Muscle layer of colon (tissue), 2 donors: ENCODE data around the gene IL16.
A peak's percentile ranks its signal among the peaks of the same experiment; 100 is the strongest.
"Not testable (repeated sequence)": the region's sequence is repeated elsewhere in the genome, so short reads cannot be mapped to it uniquely, and the experiment has no call there.

ENCODE experiments used
- H3K27ac ChIP-seq: one replicate; pipeline ENCODE4 v1.7.0; 2013; ENCODE audit warnings: low read depth, mild to moderate bottlenecking, low read length, moderate library complexity
- H3K27me3 ChIP-seq, 2 donors: one replicate each; pipeline ENCODE4 v1.7.0; 2013; ENCODE audit warnings: low read length in 2 of 2, mild to moderate bottlenecking in 2 of 2; ENCODE audit not compliant: insufficient read depth in 2 of 2, control insufficient read depth in 1 of 2
- H3K36me3 ChIP-seq: one replicate; pipeline ENCODE4 v1.7.0; 2013; ENCODE audit warnings: mild to moderate bottlenecking, low read length; ENCODE audit not compliant: insufficient read depth
- H3K4me1 ChIP-seq: one replicate; pipeline ENCODE4 v1.7.0; 2013; ENCODE audit warnings: mild to moderate bottlenecking, low read length; ENCODE audit not compliant: insufficient read depth
- H3K4me3 ChIP-seq, 2 donors: one replicate each; pipeline ENCODE4 v1.7.0; 2013; ENCODE audit warnings: low read length in 2 of 2, low read depth in 1 of 2, mild to moderate bottlenecking in 1 of 2, moderate library complexity in 1 of 2
- H3K9ac ChIP-seq: one replicate; pipeline ENCODE4 v1.7.0; 2013; ENCODE audit warnings: low read length
- H3K9me3 ChIP-seq: one replicate; pipeline ENCODE4 v1.7.0; 2013; ENCODE audit warnings: mild to moderate bottlenecking, low read length
- donor health status: abdominal sarcoma.
- donor health status: Adenocarcinoma of cecum.

The IL16 gene

GRCh38 chr15:81196576-81197254 lies at the start of gene IL16:
IL16 (plus strand) TSS chr15:81196879; CDS start chr15:81225400, 28,521 bp downstream.
- H3K27me3 ChIP-seq: no peaks in the 10 kb centered on the region
- no peak within 1 kb of the TSS for H3K9ac ChIP-seq
- H3K4me3 ChIP-seq: no peak within 1 kb of the TSS
- H3K4me1 ChIP-seq: no peaks in the 10 kb centered on the region
- H3K36me3 ChIP-seq: no peaks in the 10 kb centered on the region
- no peak within 1 kb of the TSS for H3K27ac ChIP-seq
- no peaks in the 10 kb centered on the region for H3K9me3 ChIP-seq

GRCh38 chr15:81151389-81151788 lies 45.3 kb upstream of the IL16 start:
- H3K9ac ChIP-seq: no peak overlapping the region
- H3K27ac ChIP-seq: no peak overlapping the region
- H3K36me3 ChIP-seq: no peaks in the 10 kb centered on the region
- no peaks in the 10 kb centered on the region for H3K9me3 ChIP-seq
- no peaks in the 10 kb centered on the region for H3K4me1 ChIP-seq
- no peak overlapping the region for H3K4me3 ChIP-seq
- no peaks in the 10 kb centered on the region for H3K27me3 ChIP-seq

- Histone ChIP-seq H3K4me1 (no peaks in the 10 kb centered on the region), H3K9ac (no peak overlapping the region), H3K27ac (no peak overlapping the region), H3K27me3 (no peaks in the 10 kb centered on the region), H3K36me3 (no peaks in the 10 kb centered on the region), H3K9me3 (no peaks in the 10 kb centered on the region), H3K4me3 (no peak overlapping the region)
Measured at GRCh38 chr15:81152339-81152738, 44.3 kb upstream of the IL16 start.

- no peak overlapping the region for H3K9ac ChIP-seq
- H3K4me1 ChIP-seq: no peaks in the 10 kb centered on the region
- H3K9me3 ChIP-seq: no peaks in the 10 kb centered on the region
- no peak overlapping the region for H3K4me3 ChIP-seq
- H3K36me3 ChIP-seq: no peaks in the 10 kb centered on the region
- H3K27me3 ChIP-seq: no peaks in the 10 kb centered on the region
- H3K27ac ChIP-seq: no peak overlapping the region
Measured at GRCh38 chr15:81152799-81153198, 43.9 kb upstream of the IL16 start.

- Histone ChIP-seq H3K9ac (no peak overlapping the region), H3K4me3 (no peak overlapping the region), H3K27ac (no peak overlapping the region), H3K4me1 (peaks cover 4% of the 10 kb centered on the region), H3K27me3 (no peaks in the 10 kb centered on the region), H3K36me3 (no peaks in the 10 kb centered on the region), H3K9me3 (no peaks in the 10 kb centered on the region)
Measured at GRCh38 chr15:81155375-81156218, 41.1 kb upstream of the IL16 start.

GRCh38 chr15:81156324-81156723 lies 40.4 kb upstream of the IL16 start:
- no peak overlapping the region for H3K27ac ChIP-seq

GRCh38 chr15:81157195-81157938 lies 39.3 kb upstream of the IL16 start:
- Histone ChIP-seq H3K4me3 (no peak overlapping the region), H3K9me3 (no peaks in the 10 kb centered on the region), H3K4me1 (peaks cover 12% of the 10 kb centered on the region), H3K27me3 (no peaks in the 10 kb centered on the region), H3K27ac (no peak overlapping the region), H3K36me3 (no peaks in the 10 kb centered on the region), H3K9ac (no peak overlapping the region)

More at GRCh38 chr15:81156324-81156723, 40.4 kb upstream of the IL16 start:
- Histone ChIP-seq H3K9me3 (no peaks in the 10 kb centered on the region), H3K36me3 (no peaks in the 10 kb centered on the region), H3K9ac (no peak overlapping the region), H3K4me1 (peaks cover 12% of the 10 kb centered on the region), H3K4me3 (no peak overlapping the region), H3K27me3 (no peaks in the 10 kb centered on the region)

- no peaks in the 10 kb centered on the region for H3K9me3 ChIP-seq
- H3K4me1 ChIP-seq: peaks cover 12% of the 10 kb centered on the region
- H3K4me3 ChIP-seq: no peak overlapping the region
- H3K36me3 ChIP-seq: no peaks in the 10 kb centered on the region
- no peak overlapping the region for H3K27ac ChIP-seq
- no peak overlapping the region for H3K9ac ChIP-seq
- no peaks in the 10 kb centered on the region for H3K27me3 ChIP-seq
Measured at GRCh38 chr15:81157939-81158223, 38.8 kb upstream of the IL16 start.

GRCh38 chr15:81158561-81158960 lies 38.1 kb upstream of the IL16 start:
- not testable (repeated sequence) for H3K4me3 ChIP-seq, H3K36me3 ChIP-seq, H3K9ac ChIP-seq, H3K9me3 ChIP-seq, H3K27me3 ChIP-seq, H3K27ac ChIP-seq
- peaks cover 12% of the 10 kb centered on the region for H3K4me1 ChIP-seq

- H3K36me3 ChIP-seq: no peaks in the 10 kb centered on the region
- no peak overlapping the region for H3K27ac ChIP-seq
- no peaks in the 10 kb centered on the region for H3K9me3 ChIP-seq
- H3K4me3 ChIP-seq: no peak overlapping the region
- H3K27me3 ChIP-seq: no peaks in the 10 kb centered on the region
- no peak overlapping the region for H3K9ac ChIP-seq
- H3K4me1 ChIP-seq: peaks cover 12% of the 10 kb centered on the region
Measured at GRCh38 chr15:81160312-81161159, 36.1 kb upstream of the IL16 start.

GRCh38 chr15:81161160-81161673 lies 35.5 kb upstream of the IL16 start:
- H3K27ac ChIP-seq: peak overlapping the region; percentile 44

More at GRCh38 chr15:81161160-81161673, 35.5 kb upstream of the IL16 start:
- Histone ChIP-seq H3K36me3 (no peaks in the 10 kb centered on the region), H3K9me3 (no peaks in the 10 kb centered on the region), H3K27me3 (no peaks in the 10 kb centered on the region), H3K4me3 (no peak overlapping the region), H3K4me1 (peaks cover 12% of the 10 kb centered on the region), H3K9ac (no peak overlapping the region)
